Ovary (tissue), 3 donors: ENCODE data around the gene FKBP10.

Experiments used
- EP300 ChIP-seq: sonication (generic); formaldehyde crosslinking; IDR thresholded peaks from one replicate; pipeline ENCODE4 v1.6.1; 2017; ENCODE audit warnings: antibody characterized with exemption
- POLR2A ChIP-seq: fragments of 450-650 bp; IDR thresholded peaks from one replicate; pipeline ENCODE4 v1.6.1; 2017; ENCODE audit warnings: antibody characterized with exemption, mild to moderate bottlenecking, moderate library complexity
- TF ChIP-seq, protein P1 (sequence below), 3 donors: fragments of 450-650 bp in 2 of 3; fragments of 200-600 bp in 1 of 3; IDR thresholded peaks; one replicate each; pipeline versions ENCODE4 v1.5.1 to v1.8.0; 2016 to 2022; ENCODE audit warnings: antibody characterized with exemption in 3 of 3, mild to moderate bottlenecking in 1 of 3
- donor health status: DM: no; HTN: no; CAD: no.

DNA sequence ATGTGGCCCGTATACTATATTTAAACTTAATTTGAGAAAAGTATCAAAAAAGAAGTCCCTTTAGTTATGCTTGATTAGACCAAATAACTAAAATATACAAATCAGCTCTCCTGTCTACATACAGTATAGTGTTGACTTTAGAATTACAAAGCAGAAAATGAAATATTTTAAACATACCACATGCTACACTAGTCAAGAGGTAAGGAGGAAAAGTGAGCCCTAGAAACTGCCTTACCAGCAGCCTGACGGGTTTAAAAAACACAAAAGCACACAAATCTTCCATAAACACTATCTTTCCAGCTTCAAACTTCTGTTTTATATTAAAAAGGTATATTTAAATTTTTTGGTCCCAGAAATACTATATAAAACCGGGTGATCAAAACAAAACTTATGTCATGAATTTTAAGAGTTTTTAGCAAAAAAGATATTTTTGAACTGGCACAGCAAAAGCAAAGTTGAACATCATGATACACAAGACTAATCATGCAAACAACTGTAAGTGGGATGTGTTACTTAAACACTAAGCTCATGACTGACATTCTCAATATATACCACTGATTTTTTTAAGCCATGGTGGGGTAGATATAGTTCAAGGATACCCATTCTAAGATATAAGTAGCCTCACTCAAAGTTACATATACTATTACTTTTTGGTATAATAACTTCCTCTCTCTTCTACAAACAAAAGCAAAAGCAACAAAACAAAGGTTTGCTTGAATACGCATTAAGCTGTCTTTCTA is 36.6 kb downstream of the FKBP10 start:
- TF ChIP-seq, protein P1, sequence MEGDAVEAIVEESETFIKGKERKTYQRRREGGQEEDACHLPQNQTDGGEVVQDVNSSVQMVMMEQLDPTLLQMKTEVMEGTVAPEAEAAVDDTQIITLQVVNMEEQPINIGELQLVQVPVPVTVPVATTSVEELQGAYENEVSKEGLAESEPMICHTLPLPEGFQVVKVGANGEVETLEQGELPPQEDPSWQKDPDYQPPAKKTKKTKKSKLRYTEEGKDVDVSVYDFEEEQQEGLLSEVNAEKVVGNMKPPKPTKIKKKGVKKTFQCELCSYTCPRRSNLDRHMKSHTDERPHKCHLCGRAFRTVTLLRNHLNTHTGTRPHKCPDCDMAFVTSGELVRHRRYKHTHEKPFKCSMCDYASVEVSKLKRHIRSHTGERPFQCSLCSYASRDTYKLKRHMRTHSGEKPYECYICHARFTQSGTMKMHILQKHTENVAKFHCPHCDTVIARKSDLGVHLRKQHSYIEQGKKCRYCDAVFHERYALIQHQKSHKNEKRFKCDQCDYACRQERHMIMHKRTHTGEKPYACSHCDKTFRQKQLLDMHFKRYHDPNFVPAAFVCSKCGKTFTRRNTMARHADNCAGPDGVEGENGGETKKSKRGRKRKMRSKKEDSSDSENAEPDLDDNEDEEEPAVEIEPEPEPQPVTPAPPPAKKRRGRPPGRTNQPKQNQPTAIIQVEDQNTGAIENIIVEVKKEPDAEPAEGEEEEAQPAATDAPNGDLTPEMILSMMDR (IDR thresholded peaks at IDR 0.05) = no peak
- TF ChIP-seq POLR2A (no peak), EP300 (no peak)
